HCT116 (cell line): ENCODE measurements around the gene METTL1.

ENCODE experiments used
- ATF3 ChIP-seq: IDR thresholded peaks from 2 replicates; pipeline ENCODE4 v1.6.1; 2012
- CEBPB ChIP-seq: IDR thresholded peaks from 2 replicates; pipeline ENCODE4 v1.6.1; 2012; ENCODE audit warnings: low read depth
- ELF1 ChIP-seq: IDR thresholded peaks from 2 replicates; pipeline ENCODE4 v1.6.1; 2012; ENCODE audit warnings: low read depth, borderline replicate concordance
- EZH2 ChIP-seq: fragments of 200-600 bp; sonication (generic); IDR thresholded peaks from 2 replicates; pipeline ENCODE4 v1.6.1; 2017; ENCODE audit warnings: antibody characterized with exemption, mixed run types
- POLR2AphosphoS5 ChIP-seq: IDR thresholded peaks from 2 replicates; pipeline ENCODE4 v1.6.1; 2011; ENCODE audit warnings: mild to moderate bottlenecking, low read depth, low read length, moderate library complexity
- RAD21 ChIP-seq: IDR thresholded peaks from 2 replicates; pipeline ENCODE4 v1.6.1; 2012; ENCODE audit warnings: low read depth, mild to moderate bottlenecking
- REST ChIP-seq: IDR thresholded peaks from 2 replicates; pipeline ENCODE4 v1.6.1; 2012; ENCODE audit warnings: low read depth
- TF ChIP-seq, protein P1 (sequence below), 3 experiments: fragments of 200-600 bp in 1 of 3; sonication (generic) in 1 of 3; IDR thresholded peaks in 2 of 3; conservative IDR thresholded peaks in 1 of 3; 2 replicates each; pipeline ENCODE4 v1.5.1; 2012 to 2017; ENCODE audit warnings: low read depth in 2 of 3, low read length in 2 of 3, antibody characterized with exemption in 1 of 3, borderline replicate concordance in 1 of 3, control low read depth in 1 of 3, mild to moderate bottlenecking in 1 of 3, mixed read lengths in 1 of 3, mixed run types in 1 of 3, moderate library complexity in 1 of 3; ENCODE audit not compliant: insufficient read depth in 1 of 3
- TF ChIP-seq, protein P2 (sequence below): IDR thresholded peaks from 2 replicates; pipeline ENCODE4 v1.6.1; 2012

GRCh38 chr12:57732726-57733593 is 38.9 kb downstream of the METTL1 start:
- no peak for TF ChIP-seq EZH2
- no peak for TF ChIP-seq ATF3
- TF ChIP-seq, protein P1, sequence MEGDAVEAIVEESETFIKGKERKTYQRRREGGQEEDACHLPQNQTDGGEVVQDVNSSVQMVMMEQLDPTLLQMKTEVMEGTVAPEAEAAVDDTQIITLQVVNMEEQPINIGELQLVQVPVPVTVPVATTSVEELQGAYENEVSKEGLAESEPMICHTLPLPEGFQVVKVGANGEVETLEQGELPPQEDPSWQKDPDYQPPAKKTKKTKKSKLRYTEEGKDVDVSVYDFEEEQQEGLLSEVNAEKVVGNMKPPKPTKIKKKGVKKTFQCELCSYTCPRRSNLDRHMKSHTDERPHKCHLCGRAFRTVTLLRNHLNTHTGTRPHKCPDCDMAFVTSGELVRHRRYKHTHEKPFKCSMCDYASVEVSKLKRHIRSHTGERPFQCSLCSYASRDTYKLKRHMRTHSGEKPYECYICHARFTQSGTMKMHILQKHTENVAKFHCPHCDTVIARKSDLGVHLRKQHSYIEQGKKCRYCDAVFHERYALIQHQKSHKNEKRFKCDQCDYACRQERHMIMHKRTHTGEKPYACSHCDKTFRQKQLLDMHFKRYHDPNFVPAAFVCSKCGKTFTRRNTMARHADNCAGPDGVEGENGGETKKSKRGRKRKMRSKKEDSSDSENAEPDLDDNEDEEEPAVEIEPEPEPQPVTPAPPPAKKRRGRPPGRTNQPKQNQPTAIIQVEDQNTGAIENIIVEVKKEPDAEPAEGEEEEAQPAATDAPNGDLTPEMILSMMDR (IDR thresholded peaks at IDR 0.05 in 2 of 3, conservative IDR thresholded peaks at IDR 0.05 in 1 of 3; ENCODE audit: borderline replicate concordance in 1 of 3, insufficient read depth in 1 of 3, low read depth in 2 of 3, low read length in 2 of 3), result no peak
- TF ChIP-seq POLR2AphosphoS5, result no peak
- TF ChIP-seq ELF1, result no peak
- TF ChIP-seq RAD21, result no peak
- TF ChIP-seq, protein P2, sequence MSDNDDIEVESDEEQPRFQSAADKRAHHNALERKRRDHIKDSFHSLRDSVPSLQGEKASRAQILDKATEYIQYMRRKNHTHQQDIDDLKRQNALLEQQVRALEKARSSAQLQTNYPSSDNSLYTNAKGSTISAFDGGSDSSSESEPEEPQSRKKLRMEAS, result no peak
- TF ChIP-seq CEBPB, result no peak
- TF ChIP-seq REST, result no peak
